Aorta (tissue), 5 donors: ENCODE measurements around the gene SUCLA2. TPM values are rescaled to one million over a fixed set of nuclear protein-coding genes. Genes with fewer than 3 reads are reported as not detected.

Experiments
- ATAC-seq: fragments of 200-7000 bp; cut with Tn5 transposase; one replicate; pipeline ENCODE4 v1.9.1; 2022; ENCODE audit warnings: moderate library complexity; ENCODE audit not compliant: low FRiP score
- DNase-seq, 2 donors: peaks; one replicate each; pipeline ENCODE4 v3.0.0-alpha.2; 2020
- H3K27ac ChIP-seq, 2 donors: one replicate each; pipeline ENCODE4 v1.5.1; 2013; ENCODE audit warnings: low read length in 2 of 2, mild to moderate bottlenecking in 2 of 2, moderate library complexity in 2 of 2, control low read depth in 1 of 2, inconsistent platforms in 1 of 2, low read depth in 1 of 2
- H3K27me3 ChIP-seq, 2 donors: one replicate each; pipeline ENCODE4 v1.6.1; 2013; ENCODE audit warnings: control low read depth in 1 of 2, low read length in 1 of 2, mild to moderate bottlenecking in 1 of 2, moderate library complexity in 1 of 2; ENCODE audit not compliant: insufficient read depth in 2 of 2, control insufficient read depth in 1 of 2
- H3K36me3 ChIP-seq, 2 donors: one replicate each; pipeline ENCODE4 v1.6.1; 2013; ENCODE audit warnings: control low read depth in 1 of 2, low read length in 1 of 2, mild to moderate bottlenecking in 1 of 2; ENCODE audit not compliant: insufficient read depth in 2 of 2, control insufficient read depth in 1 of 2
- H3K4me1 ChIP-seq, 2 donors: one replicate each; pipeline ENCODE4 v1.6.1; 2013; ENCODE audit warnings: low read length in 2 of 2, control low read depth in 1 of 2, mild to moderate bottlenecking in 1 of 2, moderate library complexity in 1 of 2; ENCODE audit not compliant: insufficient read depth in 2 of 2, control insufficient read depth in 1 of 2
- H3K4me3 ChIP-seq, 2 donors: one replicate each; pipeline ENCODE4 v1.5.1; 2013; ENCODE audit warnings: low read length in 2 of 2, control low read depth in 1 of 2, mild to moderate bottlenecking in 1 of 2
- H3K9me3 ChIP-seq: one replicate; pipeline ENCODE4 v1.6.1; 2013; ENCODE audit warnings: mild to moderate bottlenecking, low read length; ENCODE audit not compliant: control insufficient read depth
- WGBS, 2 donors: extraction: QIAGEN DNeasy Blood & Tissue Kit; methylation state at CpG; one replicate each; pipeline ENCODE4 v1.1.7; 2013; 5-methylcytosine and 5-hydroxymethylcytosine counted together
- intact Hi-C, 2 donors: fragments of 100-400 bp; cut with DNase I; formaldehyde crosslinking; loops; one replicate each; pipeline versions ENCODE4 v1.14.2 to v1.15.0; 2022
- long read RNA-seq, 2 donors: library from polyadenylated mRNA; unstranded; transcript quantifications; one replicate each; pipeline ENCODE4 v2.0.0, GENCODE V29; 2020 to 2021
- polyA plus RNA-seq, 2 donors: library from polyadenylated mRNA; stranded (reverse); fragments of 200-250 nt; gene quantifications; one replicate each; pipeline ENCODE4 v1.2.3, GENCODE V29; 2013
- total RNA-seq, 2 donors: library from RNA; stranded (reverse); fragmentation: NEBNext Ultra II Directional; extraction: Animal tissue kit (Norgen Biotek cat#: 25700); gene quantifications; one replicate each; pipeline ENCODE4 v1.2.1, GENCODE V29; 2021
- donor health status: healthy with polysubstance abuse.
- donor health status: Bipolar disorder and iron deficiency.
- donor health status: DM: no; HTN: no; CAD: no.
- donor health status: DM: no; HTN: no; CAD: no.
- donor health status: DM: yes; HTN: yes; CAD: no.

SUCLA2 gene
- total RNA-seq (10 to 100 TPM; 36.3 to 42.0 TPM), polyA plus RNA-seq (10 to 100 TPM; 33.7 to 38.3 TPM)
- long read RNA-seq, donor 1, transcript SUCLA2-219 (11 exons, 2,111 nt), result major isoform, 207 of 232 reads
- long read RNA-seq, donor 1, partial matches to known transcripts, result 9 of 232 reads
- long read RNA-seq, donor 1, other reads (novel, unspliced or antisense), result 14 of 232 reads
- long read RNA-seq, donor 2, transcript SUCLA2-219 (11 exons, 2,111 nt), result major isoform, 30 of 37 reads
- long read RNA-seq, donor 2, partial matches to known transcripts, result 1 of 37 reads
- long read RNA-seq, donor 2, other reads (novel, unspliced or antisense), result 6 of 37 reads

GRCh38 chr13:48001114-48001881 is at the start of gene SUCLA2:
SUCLA2 (minus strand) TSS chr13:48001273; CDS start chr13:48001269, 4 bp downstream.
- peaks cover 0 to 2% of the 10 kb centered on the region in 2 donors for H3K36me3 ChIP-seq
- intact Hi-C loops, result no loop called here
- 3 to 7% methylated on average over 51 to 52 of the region's 52 CpGs for WGBS, 2 donors
- H3K9me3 ChIP-seq, result no peaks in the 10 kb centered on the region
- no peaks in the 10 kb centered on the region for H3K27me3 ChIP-seq
- H3K4me3 ChIP-seq, result peak within 1 kb of the TSS; percentile 86 to 93
- ATAC-seq (peak; percentile 99), DNase-seq (peak; percentile 94 to 96)
- H3K4me1 ChIP-seq, result peaks cover 0 to 2% of the 10 kb centered on the region in 2 donors
- H3K27ac ChIP-seq, result peak within 1 kb of the TSS in 1 of 2 donors; percentile 30

GRCh38 chr13:48050550-48050949 is 49.5 kb upstream of the SUCLA2 start:
- Histone ChIP-seq H3K27me3 (no peaks in the 10 kb centered on the region), H3K4me1 (no peaks in the 10 kb centered on the region), H3K4me3 (no peak overlapping the region), H3K27ac (no peak overlapping the region), H3K36me3 (peaks cover 0 to 9% of the 10 kb centered on the region in 2 donors), H3K9me3 (no peaks in the 10 kb centered on the region)
- intact Hi-C loops, result no loop called here
- ATAC-seq (no peak), DNase-seq (no peak)
- WGBS, 2 donors, result 90 to 94% methylated on average over 3 of the region's 3 CpGs

GRCh38 chr13:48043789-48044503 is 42.9 kb upstream of the SUCLA2 start:
- peaks cover 0 to 2% of the 10 kb centered on the region in 2 donors for H3K4me1 ChIP-seq
- peaks cover 0 to 2% of the 10 kb centered on the region in 2 donors for H3K36me3 ChIP-seq
- intact Hi-C loops, result loop anchor here in 1 of 2 donors (10.0 kb wide), 1 partner anchor 491 kb away; the partner anchor contains the start of gene RCBTB2
- H3K27me3 ChIP-seq, result no peaks in the 10 kb centered on the region
- DNase-seq, result no peak
- peak overlapping the region in 1 of 2 donors; percentile 62 for H3K27ac ChIP-seq
- no peak overlapping the region for H3K4me3 ChIP-seq
- H3K9me3 ChIP-seq, result no peaks in the 10 kb centered on the region
- no peak for ATAC-seq

GRCh38 chr13:48042894-48043293 is 41.8 kb upstream of the SUCLA2 start:
- H3K27ac ChIP-seq, result no peak overlapping the region
- intact Hi-C loops, result loop anchor here in 1 of 2 donors (10.0 kb wide), 1 partner anchor 492 kb away; the partner anchor contains the start of gene RCBTB2
- peaks cover 0 to 2% of the 10 kb centered on the region in 2 donors for H3K4me1 ChIP-seq
- WGBS, 2 donors, result 93 to 99% methylated on average over 2 of the region's 2 CpGs
- DNase-seq, result no peak
- H3K9me3 ChIP-seq, result no peaks in the 10 kb centered on the region
- H3K27me3 ChIP-seq, result no peaks in the 10 kb centered on the region
- no peak for ATAC-seq
- H3K36me3 ChIP-seq, result no peaks in the 10 kb centered on the region
- H3K4me3 ChIP-seq, result no peak overlapping the region

- H3K4me3 ChIP-seq, result no peak overlapping the region
- H3K27me3 ChIP-seq, result no peaks in the 10 kb centered on the region
- 72 to 86% methylated on average over 1 of the region's 1 CpG for WGBS, 2 donors
- DNase-seq, result no peak
- H3K9me3 ChIP-seq, result no peaks in the 10 kb centered on the region
- intact Hi-C loops, result loop anchor here in 1 of 2 donors (10.0 kb wide), 1 partner anchor 494 kb away; the partner anchor contains the start of gene RCBTB2
- no peak for ATAC-seq
- peaks cover 0 to 2% of the 10 kb centered on the region in 2 donors for H3K4me1 ChIP-seq
- no peaks in the 10 kb centered on the region for H3K36me3 ChIP-seq
- no peak overlapping the region for H3K27ac ChIP-seq
Measured at GRCh38 chr13:48040896-48041295, 39.8 kb upstream of the SUCLA2 start.

- intact Hi-C loops, result loop anchor here in 1 of 2 donors (10.0 kb wide), 1 partner anchor 495 kb away; the partner anchor contains the start of gene RCBTB2
- Histone ChIP-seq H3K27ac (no peak overlapping the region), H3K36me3 (no peaks in the 10 kb centered on the region), H3K4me3 (no peak overlapping the region), H3K4me1 (peaks cover 0 to 2% of the 10 kb centered on the region in 2 donors), H3K9me3 (no peaks in the 10 kb centered on the region), H3K27me3 (no peaks in the 10 kb centered on the region)
- no peak for DNase-seq
- no peak for ATAC-seq
Measured at GRCh38 chr13:48040049-48040448, 39.0 kb upstream of the SUCLA2 start.

GRCh38 chr13:48038761-48039160 is 37.7 kb upstream of the SUCLA2 start:
- Histone ChIP-seq H3K4me1 (peaks cover 0 to 2% of the 10 kb centered on the region in 2 donors), H3K9me3 (no peaks in the 10 kb centered on the region), H3K36me3 (no peaks in the 10 kb centered on the region), H3K27ac (peak overlapping the region in 1 of 2 donors; percentile 48), H3K27me3 (no peaks in the 10 kb centered on the region), H3K4me3 (no peak overlapping the region)
- intact Hi-C loops, result loop anchor here in 1 of 2 donors (5.0 kb wide), 1 partner anchor 264 kb away; the partner anchor contains the start of gene RB1
- DNase-seq (no peak), ATAC-seq (no peak)
- 92 to 95% methylated on average over 1 of the region's 1 CpG for WGBS, 2 donors
